GM19193 (cell line): Measurements from ENCODE around the gene FAM222A.

Source experiments
- POLR2A ChIP-seq: IDR thresholded peaks from 4 replicates; pipeline ENCODE4 v1.6.1; 2011; ENCODE audit not compliant: insufficient read depth, insufficient read length; ENCODE audit errors: extremely low read depth

Gene FAM222A

GRCh38 chr12:109713187-109714070 lies at the start of gene FAM222A:
TSS of gene FAM222A (plus strand) at chr12:109713825. CDS start at chr12:109744147, 30,322 bp downstream.
- TF ChIP-seq POLR2A: peak; percentile 52

- TF ChIP-seq POLR2A: no peak
Observed at GRCh38 chr12:109664402-109664801, 49.2 kb upstream of the FAM222A start.

- no peak for TF ChIP-seq POLR2A
Observed at GRCh38 chr12:109666068-109666467, 47.6 kb upstream of the FAM222A start.

- no peak for TF ChIP-seq POLR2A
Observed at GRCh38 chr12:109670731-109671130, 42.9 kb upstream of the FAM222A start.

GRCh38 chr12:109671502-109671901 lies 42.1 kb upstream of the FAM222A start:
- no peak for TF ChIP-seq POLR2A

GRCh38 chr12:109673379-109673778 lies 40.2 kb upstream of the FAM222A start:
- TF ChIP-seq POLR2A: no peak

GRCh38 chr12:109673884-109674283 lies 39.7 kb upstream of the FAM222A start:
- no peak for TF ChIP-seq POLR2A

GRCh38 chr12:109675411-109675810 lies 38.2 kb upstream of the FAM222A start:
- no peak for TF ChIP-seq POLR2A

- no peak for TF ChIP-seq POLR2A
Observed at GRCh38 chr12:109677279-109677691, 36.3 kb upstream of the FAM222A start.

- TF ChIP-seq POLR2A: no peak
Observed at GRCh38 chr12:109678719-109679118, 34.9 kb upstream of the FAM222A start.

GRCh38 chr12:109679501-109680263 lies 33.9 kb upstream of the FAM222A start:
- TF ChIP-seq POLR2A: no peak

GRCh38 chr12:109680264-109681005 lies 33.2 kb upstream of the FAM222A start:
- TF ChIP-seq POLR2A: no peak

GRCh38 chr12:109681986-109682707 lies 31.5 kb upstream of the FAM222A start:
- TF ChIP-seq POLR2A: no peak

GRCh38 chr12:109682708-109683060 lies 30.9 kb upstream of the FAM222A start:
- TF ChIP-seq POLR2A: no peak
